IMR-90 (cell line): ENCODE measurements around the gene GLRB. TPM values are rescaled to one million over a fixed set of nuclear protein-coding genes. Genes with fewer than 3 reads are reported as not detected.

Source experiments
- ATAC-seq: fragments of 200-7000 bp; cut with Tn5 transposase; 2 replicates; pipeline ENCODE4 v1.9.1; 2020; ENCODE audit warnings: low read depth, mild to moderate bottlenecking, moderate library complexity
- BruUV-seq: library from RNA; stranded (reverse); fragments of 400-500 nt; replicated peaks from 2 replicates; lab custom pipeline; 2021; lab: Mats Ljungman, UMichigan
- CTCF ChIA-PET: fragments of 300-600 bp; formaldehyde crosslinking; extraction: SDS; loops from one replicate; lab custom pipeline; 2021; ENCODE audit warnings: antibody characterized with exemption; lab: Yijun Ruan, JAX
- POLR2A ChIA-PET: fragments of 300-600 bp; sonication (Branson Sonifier 250); formaldehyde crosslinking; loops from one replicate; lab custom pipeline; 2022; ENCODE audit warnings: antibody characterized with exemption; ENCODE audit not compliant: unreplicated experiment; lab: Charles Lee
- DNase-seq: peaks from one replicate; pipeline ENCODE4 v3.0.0; 2013
- H2AFZ ChIP-seq: replicated peaks from 2 replicates; pipeline ENCODE3; 2013; ENCODE audit warnings: low read length, mild to moderate bottlenecking; ENCODE audit not compliant: poor library complexity
- H2AK5ac ChIP-seq: 2 replicates; pipeline ENCODE4 v1.6.1; 2013; ENCODE audit warnings: low read depth, low read length, inconsistent platforms
- H2AK9ac ChIP-seq: replicated peaks from 2 replicates; pipeline ENCODE3; 2013; ENCODE audit warnings: mild to moderate bottlenecking, low read depth, low read length, moderate library complexity; ENCODE audit not compliant: poor library complexity
- H2BK120ac ChIP-seq: 2 replicates; pipeline ENCODE4 v1.6.1; 2013; ENCODE audit warnings: low read depth, low read length, inconsistent platforms
- H2BK15ac ChIP-seq: 3 replicates; pipeline ENCODE4 v1.6.1; 2013; ENCODE audit warnings: low read depth, low read length, inconsistent platforms
- H2BK20ac ChIP-seq: 2 replicates; pipeline ENCODE4 v1.6.1; 2013; ENCODE audit warnings: low read depth, mild to moderate bottlenecking, inconsistent platforms, low read length, moderate library complexity
- H2BK5ac ChIP-seq: 2 replicates; pipeline ENCODE4 v1.6.1; 2013; ENCODE audit warnings: mild to moderate bottlenecking, low read depth, low read length, inconsistent platforms; ENCODE audit not compliant: poor library complexity, severe bottlenecking
- H3K14ac ChIP-seq: replicated peaks from 2 replicates; pipeline ENCODE4 v1.6.1; 2013; ENCODE audit warnings: low read depth, low read length, inconsistent platforms
- H3K18ac ChIP-seq: 2 replicates; pipeline ENCODE4 v1.6.1; 2013; ENCODE audit warnings: low read depth, low read length, control low read depth
- H3K23ac ChIP-seq: 2 replicates; pipeline ENCODE4 v1.6.1; 2013; ENCODE audit warnings: low read depth, low read length, inconsistent platforms
- H3K27ac ChIP-seq: 2 replicates; pipeline ENCODE4 v1.5.1; 2013; ENCODE audit warnings: mild to moderate bottlenecking, control low read depth, low read length; ENCODE audit not compliant: insufficient read depth
- H3K27me3 ChIP-seq: 2 replicates; pipeline ENCODE4 v1.6.1; 2013; ENCODE audit warnings: low read length; ENCODE audit not compliant: control insufficient read depth, insufficient read depth
- H3K36me3 ChIP-seq: 2 replicates; pipeline ENCODE4 v1.6.1; 2013; ENCODE audit warnings: low read length, mixed read lengths; ENCODE audit not compliant: control insufficient read depth, insufficient read depth
- H3K4ac ChIP-seq: 2 replicates; pipeline ENCODE4 v1.6.1; 2013; ENCODE audit warnings: low read depth, low read length, inconsistent platforms
- H3K4me1 ChIP-seq: 2 replicates; pipeline ENCODE4 v1.6.1; 2013; ENCODE audit warnings: low read length, mixed read lengths; ENCODE audit not compliant: control insufficient read depth, insufficient read depth
- H3K4me2 ChIP-seq: 2 replicates; pipeline ENCODE4 v1.6.1; 2013; ENCODE audit warnings: low read depth, mild to moderate bottlenecking, control low read depth, low read length, moderate library complexity
- H3K4me3 ChIP-seq: 2 replicates; pipeline ENCODE4 v1.5.1; 2013; ENCODE audit warnings: low read depth, mild to moderate bottlenecking, control low read depth, low read length, moderate library complexity; ENCODE audit not compliant: insufficient read depth
- H3K56ac ChIP-seq: 2 replicates; pipeline ENCODE4 v1.6.1; 2013; ENCODE audit warnings: low read length, inconsistent platforms; ENCODE audit not compliant: insufficient read depth; ENCODE audit errors: extremely low read depth
- H3K79me1 ChIP-seq, 2 experiments: 2 replicates each; pipeline ENCODE4 v1.6.1; 2013; ENCODE audit warnings: low read length in 2 of 2, inconsistent platforms in 1 of 2, low read depth in 1 of 2
- H3K9ac ChIP-seq: 2 replicates; pipeline ENCODE4 v1.6.1; 2013; ENCODE audit warnings: low read depth, low read length, control low read depth
- H3K9me1 ChIP-seq: 2 replicates; pipeline ENCODE4 v1.6.1; 2013; ENCODE audit warnings: low read length, inconsistent platforms; ENCODE audit not compliant: insufficient read depth
- H3K9me3 ChIP-seq: 2 replicates; pipeline ENCODE4 v1.6.1; 2013; ENCODE audit warnings: low read length; ENCODE audit not compliant: control insufficient read depth, insufficient read depth
- H4K20me1 ChIP-seq: 2 replicates; pipeline ENCODE4 v1.6.1; 2013; ENCODE audit warnings: low read length, inconsistent platforms; ENCODE audit not compliant: insufficient read depth
- H4K5ac ChIP-seq: 2 replicates; pipeline ENCODE4 v1.6.1; 2013; ENCODE audit warnings: mild to moderate bottlenecking, low read depth, low read length, control low read depth
- H4K8ac ChIP-seq, 2 experiments: 2 replicates each; pipeline ENCODE4 v1.6.1; 2013; ENCODE audit warnings: low read depth in 2 of 2, low read length in 2 of 2, control low read depth in 1 of 2, inconsistent platforms in 1 of 2
- H4K91ac ChIP-seq: 2 replicates; pipeline ENCODE4 v1.6.1; 2013; ENCODE audit warnings: low read depth, low read length, inconsistent platforms; ENCODE audit not compliant: insufficient read depth
- CHD1 ChIP-seq: IDR thresholded peaks from 2 replicates; pipeline ENCODE4 v1.6.1; 2012; ENCODE audit warnings: low read depth, low read length, improper control_type of control experiment
- MAZ ChIP-seq: IDR thresholded peaks from 2 replicates; pipeline ENCODE4 v1.6.1; 2012; ENCODE audit warnings: low read depth, mild to moderate bottlenecking, low read length, improper control_type of control experiment, moderate library complexity, borderline replicate concordance
- NFE2L2 ChIP-seq: fragments of 150-350 bp; IDR thresholded peaks from 2 replicates; pipeline ENCODE4 v1.6.1; 2016; ENCODE audit warnings: low read depth, mild to moderate bottlenecking, low read length
- RCOR1 ChIP-seq: IDR thresholded peaks from 2 replicates; pipeline ENCODE4 v1.6.1; 2012; ENCODE audit warnings: mild to moderate bottlenecking, low read length, improper control_type of control experiment; ENCODE audit not compliant: insufficient replicate concordance
- RFX5 ChIP-seq: IDR thresholded peaks from 2 replicates; pipeline ENCODE4 v1.8.0; 2012; ENCODE audit warnings: low read depth, mild to moderate bottlenecking, low read length, moderate library complexity
- SMC3 ChIP-seq: fragments of 150-350 bp; IDR thresholded peaks from 2 replicates; pipeline ENCODE4 v1.6.1; 2016; ENCODE audit warnings: low read depth, mild to moderate bottlenecking, antibody characterized with exemption, low read length, moderate library complexity
- WGBS, 2 experiments: methylation state at CpG; one replicate each; pipeline versions ENCODE4 v1.1.5 to v1.1.7; 2013; ENCODE audit warnings: missing lambda C conversion rate in 2 of 2; ENCODE audit not compliant: insufficient read length in 1 of 2; ENCODE audit errors: extremely low coverage in 2 of 2; 5-methylcytosine and 5-hydroxymethylcytosine counted together
- dilution Hi-C: fragments of 300-500 bp; cut with HindIII; formaldehyde crosslinking; loops from one replicate; pipeline ENCODE4 v1.14.3; 2018; ENCODE audit warnings: low sequenced_read_pairs; ENCODE audit not compliant: unreplicated experiment
- in situ Hi-C: fragments of 300-500 bp; cut with MboI; formaldehyde crosslinking; loops from 3 replicates; pipeline ENCODE4 v1.14.3; 2019; ENCODE audit warnings: low sequenced_read_pairs, inconsistent platforms, mixed read lengths
- intact Hi-C: fragments of 100-400 bp; cut with micrococcal nuclease; formaldehyde crosslinking; loops from 2 replicates; pipeline ENCODE4 v1.10.0; 2022
- polyA plus RNA-seq, 3 experiments: library from polyadenylated mRNA; depleted of rRNA; stranded (reverse); fragments of >200 nt; gene quantifications; 2 replicates each; pipeline ENCODE4 v1.2.3, GENCODE V29; 2012; ENCODE audit warnings: low replicate concordance in 1 of 3
- total RNA-seq: library from RNA; depleted of rRNA; stranded (reverse); fragments of >200 nt; gene quantifications from 2 replicates; pipeline ENCODE4 v1.2.3, GENCODE V29; 2012

The GLRB gene
- total and polyA plus RNA-seq, 2 of the 4 experiments (the other 2 are of a cell fraction) = 3.0 to 3.2 TPM

GRCh38 chr4:157151711-157152110, 75.8 kb downstream of the GLRB start:
- no CpG with 5 or more reads among the region's 1 CpG for WGBS, 2 experiments
- Histone ChIP-seq H3K9me3 (no peaks in the 10 kb centered on the region), H2BK20ac (no peak overlapping the region), H3K23ac (no peak overlapping the region), H2AK9ac (no peak overlapping the region), H2BK15ac (no peak overlapping the region), H4K20me1 (no peaks in the 10 kb centered on the region), H3K4me2 (no peak overlapping the region), H4K8ac (no peak overlapping the region), H3K4me3 (no peak overlapping the region), H3K36me3 (no peaks in the 10 kb centered on the region), H4K91ac (no peak overlapping the region), H3K56ac (no peak overlapping the region), H3K9ac (no peak overlapping the region), H3K79me1 (no peaks in the 10 kb centered on the region), H3K14ac (no peak overlapping the region), H3K4me1 (no peaks in the 10 kb centered on the region), H3K27me3 (no peaks in the 10 kb centered on the region), H3K18ac (no peak overlapping the region), H3K4ac (no peak overlapping the region), H3K27ac (no peak overlapping the region), H2BK5ac (no peak overlapping the region), H2AFZ (no peak overlapping the region), H2AK5ac (no peak overlapping the region), H2BK120ac (no peak overlapping the region), H4K5ac (no peak overlapping the region), H3K9me1 (no peaks in the 10 kb centered on the region)
- POLR2A ChIA-PET = no interaction called here
- intact Hi-C loops = no loop called here
- TF ChIP-seq MAZ = no peak
- TF ChIP-seq RFX5 = no peak
- no peak for TF ChIP-seq NFE2L2
- no peak for TF ChIP-seq SMC3
- no peak for TF ChIP-seq RCOR1
- no peak for TF ChIP-seq CHD1
- in situ Hi-C loops = no loop called here
- DNase-seq (no peak), ATAC-seq (no peak)
- dilution Hi-C loops = no loop called here
- BruUV-seq = no TSS peak
- CTCF ChIA-PET = interaction anchor here (1.3 kb wide), 1 partner anchor 10 kb away, joined by 3 read pairs; no protein-coding TSS in a partner anchor
